Upper lobe of left lung (tissue), 6 donors: ENCODE data around the gene CDKN1C. TPM values are rescaled to one million over a fixed set of nuclear protein-coding genes. Genes with fewer than 3 reads are reported as not detected.

Experiments used
- ATAC-seq, 2 donors: fragments of 200-7000 bp; cut with Tn5 transposase; one replicate each; pipeline ENCODE4 v1.9.1; 2022; ENCODE audit warnings: mild to moderate bottlenecking in 2 of 2, moderate library complexity in 2 of 2; ENCODE audit not compliant: low FRiP score in 2 of 2
- DNase-seq, 2 donors: peaks; one replicate each; pipeline ENCODE4 v3.0.0-alpha.2; 2019 to 2020
- H3K27ac ChIP-seq, 4 donors: fragments of 200-600 bp; sonication (generic); one replicate each; pipeline ENCODE4 v1.5.1; 2016 to 2019
- H3K27me3 ChIP-seq, 4 donors: fragments of 200-600 bp; sonication (generic); one replicate each; pipeline ENCODE4 v1.5.1; 2017 to 2019
- H3K36me3 ChIP-seq, 4 donors: fragments of 200-600 bp; sonication (generic); one replicate each; pipeline ENCODE4 v1.5.1; 2016 to 2019
- H3K4me1 ChIP-seq, 4 donors: fragments of 200-600 bp; sonication (generic); one replicate each; pipeline ENCODE4 v1.5.1; 2018 to 2019
- H3K4me3 ChIP-seq, 4 donors: fragments of 200-600 bp; sonication (generic); one replicate each; pipeline ENCODE4 v1.5.1; 2017 to 2019; ENCODE audit warnings: mild to moderate bottlenecking in 2 of 4, moderate library complexity in 1 of 4
- H3K9me3 ChIP-seq, 4 donors: fragments of 200-600 bp; sonication (generic); one replicate each; pipeline ENCODE4 v1.5.1; 2018 to 2019
- CTCF ChIP-seq, 6 experiments: fragments of 450-650 bp in 4 of 6; fragments of 200-600 bp in 2 of 6; sonication (generic) in 2 of 6; IDR thresholded peaks; one replicate each; pipeline ENCODE4 v1.5.1; 2016 to 2019; ENCODE audit warnings: antibody characterized with exemption in 6 of 6
- EP300 ChIP-seq, 4 donors: sonication (generic); formaldehyde crosslinking; IDR thresholded peaks; one replicate each; pipeline ENCODE4 v1.5.1; 2017; ENCODE audit warnings: antibody characterized with exemption in 4 of 4, control low read depth in 2 of 4
- POLR2A ChIP-seq, 4 donors: fragments of 450-650 bp; IDR thresholded peaks; one replicate each; pipeline ENCODE4 v1.5.1; 2016 to 2017; ENCODE audit warnings: antibody characterized with exemption in 4 of 4, mild to moderate bottlenecking in 2 of 4
- POLR2AphosphoS5 ChIP-seq, 2 donors: sonication (generic); formaldehyde crosslinking; IDR thresholded peaks; one replicate each; pipeline ENCODE4 v1.5.1; 2017; ENCODE audit warnings: antibody characterized with exemption in 2 of 2
- WGBS, 2 donors: methylation state at CpG; one replicate each; pipeline ENCODE4 v1.1.5; 2017 to 2018; 5-methylcytosine and 5-hydroxymethylcytosine counted together
- total RNA-seq, 6 donors: library from RNA; depleted of rRNA in 4 of 6; stranded (reverse); fragments of >200 nt in 4 of 6; gene quantifications; one replicate each; pipeline versions ENCODE4 v1.1.0 to v1.2.1, GENCODE V29; 2016 to 2021
- donor health status: DM: no; HTN: no; CAD: no; lungs with moderate emphysema.
- donor health status: DM: no; HTN: yes; CAD: no; lungs with severe emphysema.

Gene CDKN1C
- total RNA-seq, 6 donors from 2014 or later: 23.4 to 71.9 (median 33.6) TPM

GRCh38 chr11:2839395-2839943 is 46.1 kb downstream of the CDKN1C start:
- Histone ChIP-seq H3K27ac (no peak overlapping the region), H3K9me3 (no peaks in the 10 kb centered on the region), H3K4me3 (no peak overlapping the region), H3K4me1 (peaks cover 12 to 26% (median 19%) of the 10 kb centered on the region in 4 donors), H3K36me3 (no peaks in the 10 kb centered on the region), H3K27me3 (no peaks in the 10 kb centered on the region)
- 68 to 78% methylated on average over 14 to 23 of the region's 23 CpGs for WGBS, 2 donors
- ATAC-seq: no peak
- no peak for DNase-seq
- no peak for TF ChIP-seq CTCF (IDR thresholded peaks at IDR 0.05)
- no peak for TF ChIP-seq POLR2A (IDR thresholded peaks at IDR 0.05)
- no peak for TF ChIP-seq EP300 (IDR thresholded peaks at IDR 0.05)
- TF ChIP-seq POLR2AphosphoS5 (IDR thresholded peaks at IDR 0.05): no peak

GRCh38 chr11:2838676-2839294 is 46.8 kb downstream of the CDKN1C start:
- Histone ChIP-seq H3K27ac (no peak overlapping the region), H3K4me3 (no peak overlapping the region), H3K9me3 (no peaks in the 10 kb centered on the region), H3K27me3 (no peaks in the 10 kb centered on the region), H3K4me1 (peaks cover 12 to 26% (median 19%) of the 10 kb centered on the region in 4 donors), H3K36me3 (no peaks in the 10 kb centered on the region)
- TF ChIP-seq CTCF (IDR thresholded peaks at IDR 0.05) (no peak), EP300 (IDR thresholded peaks at IDR 0.05) (no peak), POLR2AphosphoS5 (IDR thresholded peaks at IDR 0.05) (no peak), POLR2A (IDR thresholded peaks at IDR 0.05) (no peak)
- DNase-seq: peak in 1 of 2 donors; percentile 74
- ATAC-seq: no peak
- WGBS, 2 donors: 92 to 97% methylated on average over 13 to 23 of the region's 25 CpGs

- peaks cover 12 to 26% (median 19%) of the 10 kb centered on the region in 4 donors for H3K4me1 ChIP-seq
- TF ChIP-seq POLR2A (IDR thresholded peaks at IDR 0.05) (no peak), EP300 (IDR thresholded peaks at IDR 0.05) (no peak), POLR2AphosphoS5 (IDR thresholded peaks at IDR 0.05) (no peak), CTCF (IDR thresholded peaks at IDR 0.05) (no peak)
- H3K36me3 ChIP-seq: no peaks in the 10 kb centered on the region
- WGBS, 2 donors: 57 to 61% methylated on average over 11 of the region's 11 CpGs
- H3K4me3 ChIP-seq: no peak overlapping the region
- DNase-seq: no peak
- H3K27ac ChIP-seq: no peak overlapping the region
- H3K9me3 ChIP-seq: no peaks in the 10 kb centered on the region
- no peak for ATAC-seq
- no peaks in the 10 kb centered on the region for H3K27me3 ChIP-seq
These were observed 47.5 kb downstream of the CDKN1C start for GRCh38 chr11:2838091-2838490.

- no peaks in the 10 kb centered on the region for H3K9me3 ChIP-seq
- TF ChIP-seq POLR2AphosphoS5 (IDR thresholded peaks at IDR 0.05) (no peak), CTCF (IDR thresholded peaks at IDR 0.05) (no peak), EP300 (IDR thresholded peaks at IDR 0.05) (no peak), POLR2A (IDR thresholded peaks at IDR 0.05) (no peak)
- H3K27me3 ChIP-seq: no peaks in the 10 kb centered on the region
- DNase-seq (peak in 1 of 2 donors; percentile 77), ATAC-seq (no peak)
- no peaks in the 10 kb centered on the region for H3K36me3 ChIP-seq
- peaks cover 12 to 26% (median 19%) of the 10 kb centered on the region in 4 donors for H3K4me1 ChIP-seq
- H3K4me3 ChIP-seq: no peak overlapping the region
- H3K27ac ChIP-seq: peak overlapping the region in 1 of 4 donors; percentile 66
- WGBS, 2 donors: 79 to 86% methylated on average over 11 to 12 of the region's 12 CpGs
These were observed 47.9 kb downstream of the CDKN1C start for GRCh38 chr11:2837651-2838050.
